GM18861 (cell line): ENCODE data around the gene DENND4B.

Experiments used
- ATAC-seq: cut with Tn5 transposase; IDR thresholded peaks from one replicate; pipeline ENCODE4 v1.9.1; 2021; ENCODE audit not compliant: unreplicated experiment

Gene DENND4B

DNA sequence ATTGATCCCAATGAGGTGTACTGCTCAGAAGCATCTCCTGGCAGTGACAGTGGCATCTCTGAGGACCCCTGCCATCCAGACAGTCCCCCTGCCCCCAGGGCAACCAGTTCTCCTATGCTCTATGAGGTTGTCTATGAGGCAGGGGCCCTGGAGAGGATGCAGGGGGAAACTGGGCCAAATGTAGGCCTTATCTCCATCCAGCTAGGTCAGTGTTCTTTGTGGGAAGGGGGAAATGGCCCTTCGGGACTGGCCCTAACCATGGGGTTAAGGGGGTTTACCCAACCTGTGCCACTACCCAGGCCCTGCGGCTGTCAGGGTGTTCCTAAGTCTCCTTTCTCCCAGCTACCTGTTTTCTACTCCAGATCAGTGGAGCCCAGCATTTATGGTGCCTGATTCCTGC lies 22.5 kb upstream of the DENND4B start:
- ATAC-seq: no peak

DNA sequence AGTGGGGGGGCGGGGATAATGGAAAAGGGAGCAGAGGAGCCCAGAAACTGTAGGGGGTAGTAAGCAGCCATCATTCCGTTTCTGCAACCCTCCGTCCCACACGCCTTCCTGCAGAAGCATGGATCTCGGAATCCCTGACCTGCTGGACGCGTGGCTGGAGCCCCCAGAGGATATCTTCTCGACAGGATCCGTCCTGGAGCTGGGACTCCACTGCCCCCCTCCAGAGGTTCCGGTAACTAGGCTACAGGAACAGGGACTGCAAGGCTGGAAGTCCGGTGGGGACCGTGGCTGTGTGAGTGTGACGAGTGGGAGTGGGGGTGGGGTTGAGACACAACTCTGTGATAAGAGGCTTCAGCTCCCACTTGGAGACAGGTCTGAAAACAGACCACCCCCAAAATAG lies 21.9 kb upstream of the DENND4B start:
- ATAC-seq: no peak

DNA sequence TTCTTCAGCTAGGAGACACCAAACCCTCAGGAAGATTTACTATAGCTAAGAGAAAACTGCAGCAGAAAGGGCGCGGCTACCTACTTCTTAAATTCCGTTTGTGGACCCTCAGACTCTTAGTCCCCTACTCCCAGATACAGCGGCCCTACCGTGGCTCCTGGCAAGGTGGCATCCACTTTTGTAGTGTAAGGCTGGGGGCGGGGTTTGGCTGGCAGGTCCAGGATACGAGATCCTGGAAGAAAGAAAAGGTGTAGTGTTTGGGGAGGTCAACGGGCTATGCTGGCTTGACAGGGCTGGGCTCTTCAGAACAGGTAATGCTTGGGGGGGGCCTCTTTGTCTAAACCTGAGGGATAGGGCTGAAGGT lies 21.5 kb upstream of the DENND4B start:
- ATAC-seq: no peak

DNA sequence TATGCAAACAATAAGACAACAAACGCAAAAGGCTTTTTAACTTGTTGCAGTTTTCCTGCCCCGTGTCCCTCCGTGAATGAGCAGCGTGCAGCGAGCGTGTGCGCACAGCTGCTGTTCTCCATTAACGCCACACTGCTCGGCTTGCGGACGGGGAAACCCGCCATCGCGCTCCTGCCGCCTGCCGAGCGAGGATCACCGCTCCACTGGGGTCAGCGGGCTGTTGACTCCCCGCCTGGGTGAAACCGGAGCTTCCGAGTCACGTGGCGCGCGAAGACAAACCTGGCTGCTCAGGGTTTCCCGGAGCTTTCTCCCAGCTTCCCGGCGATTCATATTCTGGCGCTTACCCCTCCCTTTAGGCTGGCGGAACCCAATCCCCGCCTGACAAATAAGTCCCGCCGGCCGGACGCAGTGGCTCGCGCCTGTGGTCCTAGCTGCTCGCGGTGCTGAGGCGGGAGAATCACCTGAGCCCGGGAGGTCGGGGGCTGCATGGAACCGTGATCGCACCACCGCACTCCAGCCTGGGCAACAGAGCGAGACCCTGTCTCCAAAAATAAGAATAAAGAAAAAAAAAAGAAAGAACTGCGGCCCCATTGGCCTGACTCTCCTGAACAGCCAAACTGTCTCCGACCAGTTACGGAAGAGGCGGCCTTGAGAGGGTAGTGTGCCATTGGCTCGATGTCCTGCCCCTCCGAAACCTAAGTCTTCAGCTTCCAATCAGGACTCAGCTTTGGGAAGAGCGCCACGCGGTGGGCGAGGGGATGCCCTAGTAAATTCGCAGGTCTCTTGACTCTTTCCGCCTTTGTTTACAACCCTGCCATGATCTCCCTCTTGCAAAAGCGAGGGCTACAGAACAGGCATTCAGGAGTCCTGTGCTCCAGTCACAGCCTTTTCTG lies 20.8 kb upstream of the DENND4B start, which contains the start of gene CREB3L4:
TSS of gene CREB3L4 (plus strand) at position 796 of the 893 bp plus-strand sequence. CDS start 624 bp downstream, outside the sequence.
- peak; percentile 65 for ATAC-seq

DNA sequence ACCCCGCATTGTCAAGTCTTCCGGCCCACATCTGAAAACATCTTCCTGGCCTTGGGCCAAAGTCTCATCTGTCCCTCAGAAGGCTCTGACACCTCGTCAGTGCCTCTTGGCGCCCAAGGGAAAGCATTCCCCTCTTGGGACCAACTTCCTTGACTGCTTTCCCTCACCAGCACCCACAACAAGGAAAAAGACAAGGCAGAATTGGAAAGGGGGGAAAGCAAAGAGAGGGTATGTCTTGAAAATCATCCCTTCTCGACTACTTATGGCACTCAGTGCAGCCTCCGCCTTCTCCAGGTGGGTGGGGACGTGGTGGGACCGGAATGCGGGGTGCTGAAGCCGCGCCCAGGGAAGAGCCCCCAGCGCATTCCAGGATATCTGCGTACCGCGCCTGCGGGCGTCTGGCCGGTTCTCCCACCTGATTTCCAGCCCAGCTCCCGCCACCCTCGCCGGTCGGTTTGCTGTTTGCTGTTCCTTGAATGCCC lies 17.4 kb upstream of the DENND4B start:
- no peak for ATAC-seq

DNA sequence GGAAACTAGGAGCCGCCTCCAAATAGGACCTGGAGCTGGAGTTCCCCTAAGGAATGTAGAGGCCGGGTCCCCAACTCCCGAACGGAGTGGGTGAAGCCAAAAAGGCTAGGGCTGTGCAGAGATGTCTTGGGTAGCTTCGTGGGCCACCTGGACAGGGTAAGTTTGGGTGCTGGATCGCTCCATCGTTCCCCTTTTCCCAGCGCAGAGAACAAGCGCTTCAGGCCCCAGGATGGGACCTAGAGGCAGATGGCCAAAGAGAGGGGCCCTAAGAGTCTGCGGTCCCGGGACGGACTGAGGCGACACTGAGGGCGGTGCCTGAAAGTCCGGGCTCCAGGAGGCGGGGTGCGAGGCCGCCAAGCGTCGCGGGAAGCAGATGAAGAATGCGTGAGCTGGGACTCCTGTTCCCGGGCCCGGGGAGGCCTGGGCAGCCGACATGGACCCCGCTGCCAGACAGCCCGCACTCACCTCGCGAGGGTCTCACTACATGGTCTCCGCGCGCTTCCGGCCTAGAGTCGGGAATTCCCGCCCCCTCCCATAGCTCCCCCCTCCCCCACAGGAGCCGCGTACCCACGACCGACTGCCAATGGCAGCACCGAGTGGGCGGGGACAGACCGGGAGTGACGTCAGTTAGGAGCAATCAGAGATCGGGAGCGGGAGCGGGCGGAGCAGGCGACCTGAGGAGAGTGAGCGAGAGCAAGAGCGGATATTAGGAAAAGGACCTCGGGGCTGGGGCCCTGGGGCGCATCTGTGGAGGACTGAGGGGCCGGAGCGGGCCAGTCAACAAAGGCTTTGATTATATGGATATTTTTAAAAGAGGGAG lies 16.7 kb upstream of the DENND4B start, which contains the start of gene SLC39A1:
TSS of gene SLC39A1 (minus strand) at position 508 of the 820 bp plus-strand sequence. CDS start 822 bp downstream, outside the sequence.
- no peak for ATAC-seq

DNA sequence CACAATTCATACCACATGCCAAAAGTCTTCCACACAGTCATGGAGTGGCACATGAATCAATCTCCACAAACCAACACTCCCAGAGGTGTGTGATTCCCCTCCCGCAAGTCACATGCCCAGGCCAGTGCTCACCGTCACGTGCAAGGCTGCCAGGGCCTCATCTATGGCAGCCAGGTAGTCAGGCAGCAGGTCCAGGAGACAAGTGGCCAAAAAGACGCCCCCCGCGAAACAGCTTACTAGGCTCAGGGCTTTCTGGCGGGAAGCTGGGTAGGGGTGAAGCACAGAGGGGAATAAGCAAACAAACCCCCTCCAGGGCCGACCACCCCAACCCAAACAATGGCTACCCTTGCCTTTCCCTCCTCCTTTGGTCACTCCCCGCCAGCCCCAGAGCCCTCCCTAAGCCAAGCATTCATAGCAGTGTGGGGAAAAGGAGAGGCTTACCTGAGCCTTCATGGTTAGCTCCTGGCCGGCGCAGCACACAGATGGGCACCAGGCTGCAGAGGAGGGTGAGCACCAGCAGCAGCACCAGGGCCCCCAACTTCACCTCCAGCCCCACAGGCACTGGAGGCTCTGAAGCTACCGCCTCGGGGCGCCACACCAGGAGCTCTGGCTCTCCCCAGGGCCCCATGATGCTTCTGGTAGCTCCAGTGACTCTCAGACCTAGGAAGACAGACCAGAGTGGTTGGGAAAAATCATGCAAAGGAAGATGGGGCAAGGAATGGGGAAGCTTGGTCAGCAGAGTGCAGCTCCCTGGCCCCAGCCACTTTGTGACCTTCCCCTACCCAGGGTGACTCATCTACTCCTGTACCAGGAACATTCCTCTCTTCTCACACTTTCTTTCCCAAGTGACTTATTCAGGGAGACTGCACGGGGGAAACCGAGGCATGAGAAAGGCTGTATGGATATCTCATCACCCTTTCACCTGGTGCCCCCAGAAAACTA lies 15.8 kb upstream of the DENND4B start:
- ATAC-seq: no peak

DNA sequence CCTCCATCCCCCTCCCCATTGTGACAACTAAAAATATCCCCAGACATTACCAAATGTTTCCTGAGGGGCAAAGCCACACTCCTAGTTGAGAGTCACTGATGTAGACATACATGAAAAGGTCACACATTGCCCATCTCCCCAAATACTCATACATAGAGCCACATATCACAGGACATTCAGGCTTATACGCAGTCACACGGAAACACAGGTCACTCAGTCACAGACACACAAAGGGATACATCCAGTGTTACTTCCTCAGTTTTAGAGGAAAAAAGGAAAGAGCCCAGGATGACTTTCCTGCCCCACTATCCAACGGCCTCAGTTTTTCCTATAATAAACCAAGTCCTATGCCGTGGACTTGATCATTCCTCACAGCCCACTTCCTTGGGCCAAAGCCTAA lies 14.9 kb upstream of the DENND4B start:
- ATAC-seq: no peak

DNA sequence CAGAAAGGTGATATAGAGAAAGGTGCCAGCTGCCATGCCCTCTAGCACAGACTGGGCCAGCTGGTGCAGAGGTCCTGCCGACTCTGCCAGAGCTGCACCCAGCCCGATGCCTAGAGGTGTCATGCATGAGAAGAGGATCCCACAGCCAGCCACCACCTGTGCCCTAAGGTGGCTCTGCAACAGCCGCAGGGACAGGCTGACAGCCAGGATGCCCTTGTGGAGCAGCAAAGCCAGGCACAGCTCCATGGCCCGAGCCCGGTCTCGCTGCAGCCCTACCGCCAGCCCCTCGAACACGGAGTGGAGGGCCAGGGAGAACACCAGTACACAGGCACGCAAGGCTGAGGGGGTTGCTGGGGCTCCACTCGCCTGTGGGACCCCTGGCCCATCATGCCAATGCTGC lies 13.7 kb upstream of the DENND4B start:
- ATAC-seq: no peak

DNA sequence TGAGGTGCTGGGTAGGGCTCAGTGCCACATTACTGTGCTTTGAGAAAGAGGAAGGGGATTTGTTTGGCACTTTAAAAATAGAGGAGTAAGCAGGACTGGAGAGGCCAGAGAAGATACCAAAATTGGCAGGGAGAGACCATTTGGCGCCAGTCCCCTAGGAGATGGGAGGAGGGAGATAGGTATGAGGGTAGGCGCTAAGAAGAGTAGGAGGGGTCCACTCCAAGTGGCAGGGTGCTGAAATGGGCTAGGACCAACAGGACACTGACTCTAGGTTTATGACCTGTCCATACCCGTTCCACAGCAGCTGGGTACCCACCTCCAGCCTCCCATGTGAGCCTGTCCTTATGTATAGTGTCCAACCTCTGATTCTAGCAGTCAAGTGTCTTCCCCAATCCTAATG lies 12.9 kb upstream of the DENND4B start:
- ATAC-seq: no peak

DNA sequence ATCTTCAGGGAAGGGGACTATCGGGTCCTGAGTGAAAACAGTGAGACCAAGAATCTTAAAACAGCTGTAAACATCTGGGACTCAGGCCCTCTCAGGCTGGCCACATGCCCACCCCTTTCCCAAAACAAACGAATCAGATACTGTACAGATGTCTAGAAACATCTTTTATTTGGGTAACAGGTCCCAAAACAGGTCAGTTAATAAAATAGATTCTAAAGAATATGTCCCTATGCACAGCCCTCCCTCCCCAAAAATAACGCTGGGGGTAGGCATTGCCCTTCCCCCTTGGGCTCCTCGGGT lies 12.4 kb upstream of the DENND4B start:
- no peak for ATAC-seq

DNA sequence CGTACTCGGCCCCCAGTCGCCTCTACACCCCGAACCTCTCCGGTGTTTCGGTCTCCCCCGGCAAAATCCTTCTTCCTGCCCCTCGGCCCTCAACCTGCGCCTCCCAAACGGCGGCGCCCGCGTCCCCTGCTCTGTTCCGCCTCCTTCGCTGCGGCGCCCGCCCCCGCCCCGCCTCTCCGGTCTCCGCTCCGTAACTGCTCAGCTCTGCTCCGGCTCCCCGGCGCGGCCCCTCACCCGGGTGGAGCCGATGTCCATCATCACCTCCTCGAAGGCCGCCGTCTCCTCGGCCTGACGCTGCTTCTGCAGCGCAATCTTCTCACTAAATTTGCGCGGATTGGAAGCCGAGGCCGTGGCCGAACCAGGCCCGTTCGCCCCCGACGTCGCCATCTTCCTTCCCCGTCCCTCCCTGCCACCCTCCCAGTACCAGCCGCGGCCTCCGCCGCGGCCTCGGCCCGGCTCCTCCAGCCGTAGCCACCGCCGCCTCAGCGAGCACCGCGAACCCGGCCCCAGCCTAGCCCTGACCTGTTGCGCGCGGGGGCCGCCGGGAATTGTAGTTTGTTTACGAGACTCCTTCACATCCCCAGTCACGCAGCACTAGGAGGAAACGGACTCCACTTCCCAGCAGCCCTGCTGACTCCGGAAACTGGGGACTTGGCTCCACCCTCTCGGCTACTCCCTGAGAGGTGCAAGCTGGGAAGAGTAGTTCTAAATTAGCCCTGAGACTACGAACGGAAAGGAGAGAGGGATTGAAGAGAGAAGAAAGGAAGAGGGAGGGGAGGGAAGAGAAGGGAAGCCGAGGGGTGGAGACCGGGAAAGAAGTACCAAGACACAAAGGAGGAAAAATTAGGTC lies 11.8 kb upstream of the DENND4B start, which contains the start of gene CRTC2:
TSS of gene CRTC2 (minus strand) at position 502 of the 850 bp plus-strand sequence. CDS start at position 387, 115 bp downstream.
- peak; percentile 66 for ATAC-seq

DNA sequence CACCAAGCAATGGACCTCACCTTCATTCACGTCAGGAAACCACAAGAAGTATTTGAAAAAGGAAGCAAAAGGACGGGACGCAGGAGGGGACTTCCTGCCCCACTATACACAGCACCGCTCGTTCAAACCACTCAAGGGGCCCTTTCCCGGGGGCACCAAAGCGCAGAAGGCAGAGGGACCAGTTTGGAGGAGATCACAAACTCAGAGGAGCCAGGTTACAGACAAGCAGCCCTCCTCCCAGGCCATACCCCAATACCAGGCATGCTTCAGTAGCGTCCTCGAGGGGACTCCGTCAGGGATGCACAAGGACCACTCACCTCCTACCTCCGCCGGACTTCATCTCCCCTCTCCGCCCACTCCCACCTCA lies 11.2 kb upstream of the DENND4B start:
- no peak for ATAC-seq

DNA sequence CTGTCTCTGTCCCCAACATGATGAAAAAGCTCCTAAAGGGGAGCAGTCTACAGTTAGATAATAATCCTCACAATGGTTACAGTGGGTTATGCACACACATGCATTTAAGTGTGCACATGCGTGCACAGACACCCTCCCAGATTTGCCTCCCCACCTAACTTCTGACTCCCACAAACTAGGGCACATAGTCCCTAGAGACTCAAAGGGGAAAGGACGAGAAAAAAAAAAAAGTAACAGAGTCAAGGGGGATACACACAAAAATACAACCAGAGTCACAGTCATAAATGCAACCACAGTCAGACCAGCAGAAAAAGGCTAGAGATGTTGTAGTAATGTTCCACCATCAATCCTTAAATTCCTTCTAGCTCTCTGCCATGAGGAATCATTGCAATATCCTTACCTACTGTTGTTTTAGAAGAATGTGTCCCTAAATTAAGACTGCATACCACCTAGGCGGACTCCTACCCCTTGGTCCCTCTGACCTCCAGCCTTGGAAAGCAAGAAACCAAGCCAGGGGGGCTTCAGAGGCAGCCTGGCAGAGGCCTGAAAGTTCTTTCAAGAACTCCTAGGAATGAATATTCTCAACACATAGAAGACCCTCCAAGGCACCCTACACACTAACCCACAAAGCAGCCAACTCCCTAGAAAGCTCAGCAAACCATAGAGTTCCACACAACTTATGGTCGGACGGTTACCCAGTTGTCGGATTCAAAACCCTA lies 10.6 kb upstream of the DENND4B start:
- ATAC-seq: no peak

DNA sequence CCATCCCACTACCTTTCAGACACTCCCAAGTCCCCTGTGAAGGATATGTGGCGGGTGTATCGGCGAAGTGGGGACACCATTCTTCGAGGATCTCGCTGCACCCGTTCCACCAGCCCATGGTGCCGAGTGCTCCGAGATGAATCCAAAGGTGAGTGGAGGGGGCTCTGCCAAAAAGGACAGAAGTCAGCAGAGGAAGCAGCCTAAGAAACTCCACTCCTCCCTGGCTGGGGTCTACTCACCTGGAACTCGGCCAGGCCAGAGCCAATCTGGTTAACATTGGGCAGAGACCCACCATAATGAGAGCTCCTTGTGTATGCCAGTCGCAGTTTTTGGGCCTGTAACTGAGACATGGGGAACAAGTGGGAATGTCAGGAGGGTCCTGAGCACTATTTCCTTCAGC lies 8.3 kb upstream of the DENND4B start:
- no peak for ATAC-seq

DNA sequence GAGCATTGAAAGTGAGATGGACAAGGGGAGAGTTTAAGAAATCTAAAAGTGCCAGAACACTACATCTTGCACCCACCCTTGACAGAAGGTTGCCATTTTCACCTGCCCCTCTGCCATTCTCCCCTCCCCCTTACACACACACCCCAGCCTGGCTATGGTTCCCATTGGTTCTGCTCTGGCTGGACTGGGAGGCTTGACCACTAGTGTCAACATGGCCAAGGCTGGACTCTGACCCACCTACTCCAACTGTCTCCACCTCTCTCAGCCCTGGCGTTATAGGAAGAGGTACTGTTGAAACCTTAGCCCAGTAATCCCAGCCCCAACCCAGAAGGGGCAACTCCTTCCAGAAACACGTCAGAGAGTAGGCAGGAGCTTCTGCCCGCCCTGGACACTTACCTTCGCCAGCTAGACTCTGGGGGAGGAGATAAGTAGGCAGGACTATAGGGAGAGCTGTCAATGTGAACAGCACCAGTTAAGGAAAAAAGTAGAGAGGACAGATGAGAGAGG lies 7.4 kb upstream of the DENND4B start:
- no peak for ATAC-seq

DNA sequence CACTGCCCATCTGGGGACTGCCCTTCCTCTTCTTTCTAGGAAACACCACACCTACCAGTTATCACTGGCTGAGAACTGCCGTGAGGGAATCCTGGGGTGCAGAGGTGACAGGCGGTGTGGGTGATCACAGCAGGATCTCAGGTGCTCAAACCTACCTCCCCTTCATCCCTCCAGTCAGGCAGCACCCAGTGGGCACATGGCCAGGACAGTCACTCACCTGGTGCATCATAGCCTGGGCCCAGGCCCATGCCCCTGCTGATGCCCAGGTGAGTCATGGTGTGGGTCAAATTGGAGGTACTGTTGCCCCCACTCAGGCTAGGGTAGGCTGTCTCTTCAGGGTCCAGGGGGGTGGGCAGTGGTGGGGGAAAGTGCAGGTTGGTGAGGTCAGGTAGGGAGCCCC lies 5.3 kb upstream of the DENND4B start:
- no peak for ATAC-seq

DNA sequence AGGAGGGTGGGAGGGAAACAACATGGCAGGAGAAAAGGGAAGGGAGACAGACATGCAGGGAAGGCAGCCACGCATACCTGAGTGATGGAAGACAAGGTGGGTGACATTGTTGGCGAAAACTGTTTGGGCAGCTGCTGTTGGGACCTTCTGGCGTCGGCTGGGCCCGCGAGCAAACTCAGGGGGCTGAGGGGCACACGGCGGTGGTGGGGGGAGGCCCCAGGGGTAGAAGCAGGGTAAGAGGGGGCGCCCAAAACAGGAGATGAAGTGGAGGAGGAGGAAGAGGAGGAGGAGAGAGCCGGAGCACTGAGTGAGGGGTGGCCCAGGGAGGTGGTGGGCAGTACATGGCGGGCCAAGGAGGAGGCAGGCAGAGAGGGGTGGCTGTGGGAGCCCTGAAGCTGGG lies 4.7 kb upstream of the DENND4B start:
- ATAC-seq: no peak
